SU-DHL-6 (cell line): ENCODE results near the gene CABP7.

Source experiments
- H2AFZ ChIP-seq: fragments of 200-600 bp; sonication (generic); 2 replicates; pipeline ENCODE4 v1.6.1; 2014; ENCODE audit warnings: low read depth, mild to moderate bottlenecking, moderate library complexity, mixed read lengths, antibody characterized with exemption, low read length; ENCODE audit not compliant: severe bottlenecking
- H3F3A ChIP-seq: fragments of 200-600 bp; shearing (Covaris generic); 2 replicates; pipeline ENCODE4 v1.6.0; 2016; ENCODE audit warnings: antibody characterized with exemption, mild to moderate bottlenecking; ENCODE audit not compliant: insufficient read depth
- H3K27ac ChIP-seq: fragments of 200-600 bp; sonication (generic); 2 replicates; pipeline ENCODE4 v1.5.1; 2016; ENCODE audit warnings: low read depth, mild to moderate bottlenecking, low read length, moderate library complexity, mixed read lengths
- H3K27me3 ChIP-seq: fragments of 200-600 bp; sonication (generic), shearing (Covaris generic); 2 replicates; pipeline ENCODE4 v1.6.0; 2014; ENCODE audit warnings: mild to moderate bottlenecking, low read length
- H3K36me3 ChIP-seq: fragments of 200-600 bp; sonication (generic); 2 replicates; pipeline ENCODE4 v1.6.1; 2014; ENCODE audit warnings: mild to moderate bottlenecking, low read length, mixed read lengths
- H3K4me2 ChIP-seq: fragments of 300-600, 200-600 bp; shearing (Covaris generic), sonication (generic); 2 replicates; pipeline ENCODE4 v1.6.0; 2014; ENCODE audit warnings: low read length, low read depth, mild to moderate bottlenecking; ENCODE audit not compliant: poor library complexity, severe bottlenecking
- H3K4me3 ChIP-seq: fragments of 200-600 bp; sonication (generic); 2 replicates; pipeline ENCODE4 v1.5.1; 2014; ENCODE audit warnings: antibody characterized with exemption, low read length, mild to moderate bottlenecking, mixed read lengths; ENCODE audit not compliant: insufficient read depth, poor library complexity, severe bottlenecking
- H3K79me2 ChIP-seq: fragments of 200-600 bp; sonication (generic); 2 replicates; pipeline ENCODE4 v1.6.1; 2014; ENCODE audit warnings: mild to moderate bottlenecking, low read length, moderate library complexity; ENCODE audit not compliant: insufficient read depth
- H3K9ac ChIP-seq: fragments of 200-600 bp; sonication (generic); 2 replicates; pipeline ENCODE4 v1.7.0; 2014; ENCODE audit warnings: mild to moderate bottlenecking, low read length
- H3K9me2 ChIP-seq: fragments of 200-600 bp; sonication (generic); replicated peaks from 2 replicates; pipeline ENCODE4 v1.6.1; 2014; ENCODE audit warnings: low read length; ENCODE audit not compliant: insufficient read depth
- H3K9me3 ChIP-seq: fragments of 200-600 bp; sonication (generic); 2 replicates; pipeline ENCODE4 v1.6.1; 2014; ENCODE audit warnings: low read length, mixed read lengths; ENCODE audit not compliant: insufficient read depth
- H4K20me1 ChIP-seq: fragments of 200-600 bp; sonication (generic); 2 replicates; pipeline ENCODE4 v1.6.1; 2014; ENCODE audit warnings: low read depth, mild to moderate bottlenecking, antibody characterized with exemption, low read length, moderate library complexity, mixed read lengths
- EZH2phosphoT487 ChIP-seq: fragments of 200-600 bp; sonication (generic), shearing (Covaris generic); conservative IDR thresholded peaks from 2 replicates; pipeline ENCODE4 v1.6.1; 2018; ENCODE audit warnings: mild to moderate bottlenecking, antibody characterized with exemption, low read length, moderate library complexity, mixed read lengths
- TF ChIP-seq, protein P1 (sequence below): fragments of 200-600 bp; sonication (generic); IDR thresholded peaks from one replicate; pipeline ENCODE4 v1.5.1; 2017; ENCODE audit warnings: antibody characterized with exemption, mild to moderate bottlenecking, low read length, moderate library complexity; ENCODE audit not compliant: insufficient read depth, poor library complexity, severe bottlenecking

Gene CABP7

DNA sequence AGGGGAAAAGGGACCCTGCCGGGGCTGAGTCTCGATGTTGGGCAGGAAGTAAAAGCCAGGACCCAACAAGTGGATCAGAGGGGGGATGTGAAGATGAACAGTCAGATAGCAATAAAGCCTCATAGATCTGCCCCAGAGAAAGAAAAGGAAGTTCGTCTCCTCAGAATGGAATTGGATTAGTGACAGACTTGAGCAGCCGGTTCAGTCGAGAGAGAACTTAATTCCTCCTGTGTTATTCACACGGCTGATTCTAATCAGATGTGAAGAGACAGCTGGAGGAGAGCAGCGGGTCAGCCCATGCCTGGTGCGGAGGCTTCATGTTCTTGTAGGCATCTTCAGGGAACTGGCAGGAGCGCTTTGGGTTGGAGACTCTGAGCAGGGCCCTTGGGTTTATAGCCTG lies 29.3 kb upstream of the CABP7 start:
- H2AFZ ChIP-seq = no peak overlapping the region
- H3K27ac ChIP-seq = no peak overlapping the region
- no peaks in the 10 kb centered on the region for H3K36me3 ChIP-seq
- H4K20me1 ChIP-seq = no peaks in the 10 kb centered on the region
- H3K27me3 ChIP-seq = no peaks in the 10 kb centered on the region
- H3K9ac ChIP-seq = no peak overlapping the region
- H3K9me2 ChIP-seq = no peaks in the 10 kb centered on the region
- no peak overlapping the region for H3K4me3 ChIP-seq
- no peaks in the 10 kb centered on the region for H3F3A ChIP-seq
- TF ChIP-seq, protein P1, sequence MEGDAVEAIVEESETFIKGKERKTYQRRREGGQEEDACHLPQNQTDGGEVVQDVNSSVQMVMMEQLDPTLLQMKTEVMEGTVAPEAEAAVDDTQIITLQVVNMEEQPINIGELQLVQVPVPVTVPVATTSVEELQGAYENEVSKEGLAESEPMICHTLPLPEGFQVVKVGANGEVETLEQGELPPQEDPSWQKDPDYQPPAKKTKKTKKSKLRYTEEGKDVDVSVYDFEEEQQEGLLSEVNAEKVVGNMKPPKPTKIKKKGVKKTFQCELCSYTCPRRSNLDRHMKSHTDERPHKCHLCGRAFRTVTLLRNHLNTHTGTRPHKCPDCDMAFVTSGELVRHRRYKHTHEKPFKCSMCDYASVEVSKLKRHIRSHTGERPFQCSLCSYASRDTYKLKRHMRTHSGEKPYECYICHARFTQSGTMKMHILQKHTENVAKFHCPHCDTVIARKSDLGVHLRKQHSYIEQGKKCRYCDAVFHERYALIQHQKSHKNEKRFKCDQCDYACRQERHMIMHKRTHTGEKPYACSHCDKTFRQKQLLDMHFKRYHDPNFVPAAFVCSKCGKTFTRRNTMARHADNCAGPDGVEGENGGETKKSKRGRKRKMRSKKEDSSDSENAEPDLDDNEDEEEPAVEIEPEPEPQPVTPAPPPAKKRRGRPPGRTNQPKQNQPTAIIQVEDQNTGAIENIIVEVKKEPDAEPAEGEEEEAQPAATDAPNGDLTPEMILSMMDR = no peak
- TF ChIP-seq EZH2phosphoT487 = no peak
- H3K9me3 ChIP-seq = no peaks in the 10 kb centered on the region
- H3K79me2 ChIP-seq = no peaks in the 10 kb centered on the region
- no peak overlapping the region for H3K4me2 ChIP-seq

- H3K9ac ChIP-seq = no peak overlapping the region
- no peaks in the 10 kb centered on the region for H3K9me2 ChIP-seq
- no peak overlapping the region for H2AFZ ChIP-seq
- no peaks in the 10 kb centered on the region for H3K27me3 ChIP-seq
- H4K20me1 ChIP-seq = no peaks in the 10 kb centered on the region
- no peaks in the 10 kb centered on the region for H3F3A ChIP-seq
- TF ChIP-seq, protein P1 = no peak
- TF ChIP-seq EZH2phosphoT487 = no peak
- H3K9me3 ChIP-seq = no peaks in the 10 kb centered on the region
- H3K79me2 ChIP-seq = no peaks in the 10 kb centered on the region
- H3K4me3 ChIP-seq = no peak overlapping the region
- no peak overlapping the region for H3K27ac ChIP-seq
- H3K36me3 ChIP-seq = no peaks in the 10 kb centered on the region
- H3K4me2 ChIP-seq = no peak overlapping the region
Observed at GRCh38 chr22:29691636-29692326, 28.0 kb upstream of the CABP7 start.

GRCh38 chr22:29692327-29692640 lies 27.5 kb upstream of the CABP7 start:
- Histone ChIP-seq H3K9ac (no peak overlapping the region), H3K4me2 (no peak overlapping the region), H3K9me3 (no peaks in the 10 kb centered on the region), H3K27ac (no peak overlapping the region), H3K4me3 (no peak overlapping the region), H2AFZ (no peak overlapping the region), H3K27me3 (no peaks in the 10 kb centered on the region), H4K20me1 (no peaks in the 10 kb centered on the region), H3K36me3 (no peaks in the 10 kb centered on the region), H3K9me2 (no peaks in the 10 kb centered on the region), H3K79me2 (no peaks in the 10 kb centered on the region), H3F3A (no peaks in the 10 kb centered on the region)
- TF ChIP-seq, protein P1 = no peak
- no peak for TF ChIP-seq EZH2phosphoT487
